GM15510 (cell line): ENCODE results near the gene SELPLG.

Experiments used
- POLR2A ChIP-seq: IDR thresholded peaks from 3 replicates; pipeline ENCODE4 v1.6.1; 2011; ENCODE audit warnings: borderline replicate concordance; ENCODE audit not compliant: insufficient read length; ENCODE audit errors: extremely low read depth

Gene SELPLG

DNA sequence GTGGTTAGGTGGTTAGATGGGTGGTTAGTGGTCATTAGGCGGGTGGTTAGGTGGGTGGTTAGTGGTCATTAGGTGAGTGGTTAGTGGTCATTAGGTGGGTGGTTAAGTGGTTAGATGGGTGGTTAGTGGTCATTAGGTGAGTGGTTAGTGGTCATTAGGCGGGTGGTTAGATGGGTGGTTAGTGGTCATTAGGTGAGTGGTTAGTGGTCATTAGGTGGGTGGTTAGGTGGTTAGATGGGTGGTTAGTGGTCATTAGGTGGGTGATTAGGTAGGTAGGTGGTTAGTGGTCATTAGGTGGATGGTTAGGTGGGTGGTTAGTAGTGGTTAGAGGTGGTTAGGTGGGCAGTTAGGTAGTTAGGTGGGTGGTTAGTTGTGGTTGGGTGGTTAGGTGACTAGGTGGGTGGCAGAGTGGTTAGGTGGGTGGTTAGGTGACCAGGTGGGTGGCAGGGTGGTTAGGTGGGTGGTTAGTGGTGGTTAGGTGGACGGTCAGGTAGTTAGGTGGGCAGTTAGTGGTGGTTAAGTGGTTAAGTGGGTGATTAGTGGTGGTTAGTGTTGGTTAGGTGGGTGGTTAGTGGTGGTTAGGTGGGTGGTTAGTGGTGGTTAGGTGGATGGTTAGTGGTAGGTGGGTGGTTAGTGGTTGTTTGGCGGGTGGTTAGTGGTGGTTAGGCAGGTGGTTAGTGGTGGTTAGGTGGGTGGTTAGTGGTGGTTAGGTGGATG is 27.8 kb downstream of the SELPLG start:
- no peak for TF ChIP-seq POLR2A

DNA sequence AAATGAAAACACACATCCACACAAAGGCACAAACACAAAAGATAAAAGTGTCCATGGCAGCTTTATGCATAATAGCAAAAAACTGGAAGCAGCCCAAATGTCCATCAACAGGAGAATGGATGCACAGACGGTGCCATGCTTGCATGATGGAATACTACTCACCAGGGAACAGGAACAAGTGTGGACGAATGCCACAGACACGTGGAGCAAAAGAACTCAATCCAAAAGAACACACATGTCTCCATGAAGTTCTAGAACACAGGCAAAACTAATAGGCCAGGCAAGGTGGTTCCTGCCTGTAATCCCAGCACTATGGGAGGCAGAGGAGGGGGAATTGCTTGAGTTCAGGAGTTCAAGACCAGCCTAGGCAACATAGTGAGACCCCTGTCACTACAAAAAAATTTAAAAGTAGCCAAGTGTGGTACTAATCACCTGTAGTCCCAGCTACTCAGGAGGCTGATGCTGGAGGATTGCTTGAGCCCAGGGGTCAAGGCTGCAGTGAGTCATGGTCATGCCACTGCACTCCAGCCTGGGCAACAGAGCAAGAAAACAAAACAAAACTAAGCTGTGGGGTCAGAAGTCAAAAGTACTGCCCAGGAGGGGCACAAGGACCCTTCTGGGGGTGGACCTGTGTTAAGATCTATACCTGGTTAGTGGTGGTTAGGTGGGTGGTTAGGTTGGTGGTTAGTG is 28.5 kb downstream of the SELPLG start:
- TF ChIP-seq POLR2A, result no peak

DNA sequence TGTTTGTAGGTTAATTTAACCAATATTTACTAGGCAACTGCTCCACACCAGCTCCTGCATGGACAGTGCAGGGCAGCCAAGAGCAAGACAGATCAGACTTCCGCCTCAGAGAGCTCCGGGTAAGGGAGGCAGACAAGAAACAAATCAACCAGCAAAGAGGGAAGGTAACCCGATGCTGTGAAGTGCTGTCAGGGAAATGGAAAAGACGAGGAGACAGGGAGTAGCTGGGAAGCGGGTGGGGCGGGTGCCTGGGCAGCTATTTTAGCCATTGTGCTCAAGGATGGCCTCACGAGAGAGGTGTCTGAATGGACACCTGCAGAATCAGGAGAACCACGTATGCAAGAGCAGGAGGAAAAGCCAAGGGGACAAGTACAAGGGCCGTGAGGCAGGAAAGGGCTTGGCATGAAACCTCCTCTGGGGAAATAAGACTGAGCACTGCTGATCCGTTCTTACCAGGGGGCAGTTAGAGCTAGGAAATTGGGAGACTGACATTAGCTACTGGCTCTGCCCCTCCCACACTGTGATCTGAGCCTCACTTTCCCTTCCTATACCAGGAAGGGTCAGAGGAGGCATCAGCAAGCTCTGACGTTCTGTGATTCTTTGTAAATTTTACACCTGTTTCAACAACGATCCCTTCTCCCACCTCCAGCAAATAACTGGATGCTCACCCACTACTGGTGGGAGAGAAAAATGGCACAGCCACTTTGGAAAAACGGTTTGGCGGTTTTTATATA is 29.3 kb downstream of the SELPLG start:
- no peak for TF ChIP-seq POLR2A

DNA sequence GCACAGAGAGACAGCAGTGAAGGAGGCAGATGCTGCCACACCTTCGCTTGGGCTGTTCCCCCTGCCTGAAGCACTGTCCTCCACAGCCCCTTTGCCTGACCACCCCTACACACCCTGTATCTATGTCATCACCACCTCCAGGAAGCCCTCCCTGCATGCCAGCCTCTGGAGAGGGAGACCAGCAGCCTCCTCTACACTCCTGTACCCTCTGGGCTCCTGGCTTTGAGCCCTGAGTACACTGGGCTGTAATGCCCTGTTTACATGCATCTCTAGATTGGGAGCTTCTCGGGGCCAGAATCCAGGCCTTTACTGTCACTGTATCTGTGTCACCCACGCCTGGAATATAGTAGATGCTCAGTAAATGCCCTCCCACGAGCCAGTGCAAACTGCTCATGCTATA is 30.0 kb downstream of the SELPLG start:
- no peak for TF ChIP-seq POLR2A

DNA sequence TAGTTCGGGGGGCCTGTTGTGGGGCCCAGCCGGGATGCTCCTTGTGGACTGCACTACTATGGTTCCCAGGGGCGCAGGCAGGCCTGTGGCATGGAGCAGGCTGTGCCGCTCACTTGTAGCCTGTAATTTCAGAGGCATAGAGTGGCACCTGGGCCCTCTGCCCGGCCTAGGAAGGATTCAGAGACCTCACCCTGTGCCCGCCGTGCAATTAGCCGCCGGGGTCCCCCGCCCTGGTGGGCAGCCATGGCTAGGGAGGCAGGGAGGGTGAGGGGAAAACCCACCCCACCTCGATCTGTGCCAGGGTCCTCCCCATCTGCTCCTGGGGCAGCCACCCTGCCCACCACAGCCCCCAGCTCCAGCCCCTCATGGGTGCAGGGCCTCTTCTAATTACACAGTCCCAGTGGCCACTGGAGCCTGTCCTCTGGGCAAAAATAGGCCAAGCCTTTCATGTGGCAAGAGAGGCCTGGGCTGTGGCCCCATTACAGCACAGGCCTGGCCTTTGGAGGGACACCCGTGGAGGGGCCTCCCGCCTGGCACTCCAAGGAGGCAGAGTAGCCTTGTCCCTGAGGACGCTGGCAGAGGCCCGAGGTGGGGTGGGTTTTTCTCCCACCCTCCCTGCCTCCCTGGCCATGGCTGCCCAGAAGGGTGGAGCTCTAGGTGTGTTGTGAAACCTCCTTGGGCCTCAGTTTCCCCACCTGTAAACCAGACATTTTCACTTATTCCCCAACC is 30.6 kb downstream of the SELPLG start:
- no peak for TF ChIP-seq POLR2A

DNA sequence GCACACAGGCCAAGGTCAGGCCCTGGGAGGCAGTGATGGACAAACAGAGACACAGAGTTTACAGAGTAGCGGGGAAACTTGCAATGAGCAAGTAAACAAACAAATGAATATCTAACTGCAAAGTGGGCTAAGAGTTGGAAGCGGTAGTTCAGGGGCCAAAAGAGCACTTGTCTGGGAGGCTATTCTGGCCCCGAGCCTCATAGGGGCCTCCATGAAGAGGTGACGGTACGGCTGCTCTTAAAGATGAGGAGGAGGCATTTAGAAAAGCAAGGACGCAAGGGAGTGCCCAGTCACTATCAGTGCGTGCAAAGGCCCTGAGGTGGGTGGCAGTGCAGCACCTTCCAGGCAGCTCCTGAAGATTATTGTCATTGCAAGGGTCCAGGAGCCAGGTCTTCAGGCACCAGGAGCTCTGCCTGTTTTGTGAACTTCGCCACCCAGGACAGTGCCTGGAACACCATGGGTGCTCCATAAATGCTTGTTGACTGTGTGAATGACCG is 31.4 kb downstream of the SELPLG start:
- no peak for TF ChIP-seq POLR2A

DNA sequence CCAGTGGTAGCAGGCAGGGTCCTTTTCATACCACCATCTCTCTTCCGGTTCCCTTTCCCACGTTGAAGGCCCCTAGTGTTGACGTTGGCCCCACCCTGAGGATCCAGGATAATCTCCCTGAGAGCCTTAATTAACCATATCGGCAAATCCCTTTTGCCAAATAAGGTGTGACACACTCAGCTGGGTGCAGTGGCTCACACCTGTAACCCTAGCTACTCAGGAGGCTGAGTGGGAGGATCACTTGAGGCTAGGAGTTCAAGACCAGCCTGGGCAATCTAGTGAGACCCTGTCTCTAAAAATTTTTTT is 33.0 kb downstream of the SELPLG start:
- no peak for TF ChIP-seq POLR2A

DNA sequence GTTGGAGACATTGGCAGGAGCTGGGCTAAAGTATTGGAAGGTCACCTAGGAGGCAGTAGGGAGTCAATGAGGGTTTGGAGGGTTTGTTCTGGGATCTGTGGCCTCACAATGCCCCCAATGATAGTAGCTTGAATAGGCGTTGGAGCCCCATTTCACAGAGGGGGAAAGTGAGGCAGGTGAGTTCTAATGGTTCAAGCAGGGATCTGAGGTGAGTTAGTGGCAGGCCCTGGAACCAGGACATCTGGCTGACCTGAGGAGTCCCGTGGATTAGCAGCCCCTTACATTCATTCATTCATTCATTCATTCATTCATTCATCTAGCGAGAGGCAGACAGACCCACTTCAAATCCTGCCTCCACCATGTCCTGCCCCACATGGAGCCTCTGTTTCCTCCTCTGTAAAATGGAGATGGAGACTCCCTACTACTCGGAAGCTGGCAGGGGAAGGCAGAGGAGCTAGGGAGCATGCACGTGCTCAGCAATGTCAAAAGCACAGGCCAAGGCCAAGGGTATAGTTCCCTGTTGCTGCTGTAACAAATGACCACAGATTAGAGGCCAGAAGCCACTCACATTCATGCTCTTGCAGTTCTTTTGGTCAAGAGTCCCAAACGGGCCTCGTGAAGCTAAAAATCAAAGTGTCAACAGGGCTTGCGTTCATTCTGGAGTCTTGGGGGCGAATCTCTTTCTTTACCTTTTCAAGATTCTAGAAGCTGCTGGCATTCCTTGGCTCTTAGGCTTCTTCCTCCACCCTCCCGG is 33.6 kb downstream of the SELPLG start:
- TF ChIP-seq POLR2A, result no peak

DNA sequence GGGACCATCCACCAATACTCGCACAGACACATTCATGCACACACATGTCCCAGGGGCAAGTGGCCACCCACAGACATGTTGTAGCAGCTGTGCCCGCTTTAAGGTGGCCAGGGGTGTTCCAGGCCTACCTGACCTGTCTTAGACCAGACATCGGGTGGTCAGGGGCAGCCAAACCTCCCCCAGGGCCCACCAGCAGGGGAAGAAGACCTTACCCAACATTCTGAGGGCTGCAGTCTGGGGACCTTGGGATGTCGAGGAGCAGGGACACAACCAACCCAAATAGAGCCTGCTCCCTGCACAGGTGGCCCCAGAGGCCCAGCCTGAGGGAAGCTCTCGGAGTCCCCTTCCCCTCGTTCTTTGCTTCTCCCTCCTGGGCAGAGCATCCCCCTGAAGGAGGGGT is 34.2 kb downstream of the SELPLG start:
- TF ChIP-seq POLR2A, result no peak

DNA sequence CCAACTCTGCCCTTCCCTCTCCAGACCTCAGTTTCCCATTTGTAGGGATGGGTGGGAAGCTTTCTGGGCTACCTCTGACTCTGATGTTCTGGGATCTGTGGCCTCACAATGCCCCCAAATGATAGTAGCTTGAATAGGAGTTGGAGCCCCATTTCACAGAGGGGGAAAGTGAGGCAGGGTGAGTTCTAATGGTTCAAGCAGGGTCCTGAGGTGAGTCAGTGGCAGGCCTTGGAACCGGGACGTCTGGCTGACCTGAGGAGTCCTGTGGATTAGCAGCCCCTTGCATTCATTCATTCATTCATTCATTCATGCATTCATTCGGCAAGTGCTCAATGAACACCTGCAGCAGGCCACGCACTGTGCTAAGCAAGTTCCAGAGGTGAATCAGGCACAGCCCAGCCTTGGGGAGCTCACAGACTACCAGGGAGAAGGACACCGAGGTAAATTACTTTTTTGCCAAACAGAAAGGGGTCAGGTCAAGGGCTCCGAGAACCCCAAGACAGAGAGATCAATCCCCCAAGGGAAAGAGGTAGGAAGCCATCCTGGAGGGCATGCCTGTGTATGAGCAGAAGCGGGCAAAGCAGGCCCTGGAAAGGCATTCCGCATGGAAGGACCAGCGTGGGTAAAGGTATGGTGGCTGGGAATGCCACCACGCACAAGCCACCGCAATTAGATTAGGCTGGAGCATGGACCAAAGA is 35.0 kb downstream of the SELPLG start:
- TF ChIP-seq POLR2A, result no peak

DNA sequence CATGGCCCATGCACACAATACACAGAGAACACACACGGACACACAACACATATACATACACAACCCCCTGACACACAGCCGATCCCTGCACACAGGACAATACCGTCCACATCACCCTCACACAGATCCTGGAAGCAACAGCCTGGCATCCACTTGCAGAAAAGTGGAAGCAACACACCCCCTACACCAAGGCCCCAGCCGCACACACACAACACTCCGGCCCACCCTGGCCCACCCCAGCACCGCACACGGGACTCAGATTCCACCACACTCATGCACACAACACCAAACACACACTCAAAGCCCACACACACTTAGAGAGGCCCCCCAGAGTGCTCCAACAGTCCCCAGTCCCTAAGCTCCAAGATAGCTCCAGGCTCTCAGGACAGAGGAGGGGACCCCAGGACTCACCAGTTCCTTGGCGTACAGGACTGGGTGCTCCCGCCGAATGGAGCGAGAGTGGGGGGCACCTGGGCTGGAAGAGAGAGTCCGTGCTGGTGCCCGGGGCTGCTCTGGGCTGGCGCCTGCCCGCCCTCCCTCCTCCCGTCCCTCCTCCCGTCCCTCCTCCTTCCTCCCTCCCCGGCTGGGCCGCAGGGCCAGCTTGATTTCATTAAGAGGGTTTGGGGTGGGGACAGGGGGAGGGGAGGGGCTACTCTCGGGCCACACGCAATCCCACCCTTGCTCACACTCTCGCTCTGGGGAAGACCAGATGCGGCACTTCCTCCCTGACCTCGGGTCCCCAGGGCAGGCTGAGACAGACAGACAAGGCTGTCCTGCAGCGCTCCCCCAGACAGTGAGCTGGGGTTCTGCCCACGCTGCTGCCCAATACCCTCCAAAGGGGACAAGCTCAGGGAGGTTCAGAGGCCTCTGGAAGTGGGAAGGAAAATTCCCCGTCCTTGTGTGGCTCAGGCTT is 35.9 kb downstream of the SELPLG start, which contains the start of gene TMEM119:
Gene TMEM119 (minus strand): TSS at position 526 of the 913 bp plus-strand sequence. CDS start 5,701 bp downstream, outside the sequence.
- no peak for TF ChIP-seq POLR2A

DNA sequence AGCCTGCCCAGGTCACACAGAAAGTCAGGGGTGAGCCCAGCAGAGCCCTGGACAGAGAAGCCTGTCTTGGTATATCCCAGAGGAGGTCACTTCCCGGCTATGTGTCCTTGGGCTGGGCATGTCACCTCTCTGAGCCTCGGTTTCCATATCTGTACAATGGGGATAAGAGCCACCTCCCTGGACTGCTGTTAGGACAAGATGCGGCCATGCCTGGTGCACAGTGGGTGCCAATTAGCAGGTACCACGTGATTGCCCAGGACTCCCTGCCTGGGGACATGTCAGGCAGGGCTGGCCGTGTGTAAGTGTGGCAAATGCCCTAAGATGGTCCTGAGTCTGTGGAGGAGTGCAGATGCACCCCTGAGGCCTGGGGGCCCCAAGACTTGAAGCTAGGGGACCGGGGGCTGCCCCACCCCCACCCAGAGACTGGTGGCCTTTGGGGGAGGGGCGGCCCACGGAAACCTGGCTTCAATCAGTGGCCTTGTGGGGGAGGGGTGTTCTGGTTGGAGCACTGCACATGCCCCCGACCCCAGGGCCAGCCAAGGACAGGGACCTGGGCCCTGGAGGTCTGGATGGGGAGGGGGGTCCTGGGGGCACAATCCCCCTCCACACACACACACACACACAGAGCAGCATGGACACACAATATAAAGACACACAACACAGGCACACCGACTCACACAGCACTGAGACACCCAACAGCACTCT is 36.7 kb downstream of the SELPLG start:
- TF ChIP-seq POLR2A, result no peak
